ENCODE results near the gene SLC25A48. TPM values are rescaled to one million over a fixed set of nuclear protein-coding genes. Genes with fewer than 3 reads are reported as not detected.

SLC25A48 gene
- total RNA-seq, 2 experiments from 2014 or later: not detected

DNA sequence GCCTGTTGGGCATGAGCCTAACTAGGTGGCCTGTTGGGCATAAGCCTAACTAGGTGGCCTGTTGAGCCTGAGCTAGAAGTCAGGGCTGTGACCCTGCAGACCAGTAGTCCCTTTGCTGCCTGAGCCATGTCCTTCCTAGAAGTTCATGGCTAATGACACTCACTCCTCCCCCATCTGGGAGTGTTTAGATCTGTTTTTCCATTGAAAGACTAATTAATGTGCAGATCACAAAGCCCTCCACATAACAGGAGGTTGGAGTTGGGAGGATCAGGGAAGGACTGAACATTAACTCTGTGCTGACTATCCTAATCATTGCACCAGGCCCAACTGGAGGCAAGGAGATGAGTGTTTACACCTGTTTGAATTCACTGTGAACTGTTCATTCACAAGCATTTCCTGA lies 27.6 kb downstream of the SLC25A48 start:
- ChIA-PET CTCF (no interaction called here), POLR2A (no interaction called here)
- intact Hi-C loops (cut with DNase I, micrococcal nuclease): no loop called here
- H3K4me3 Mint-ChIP-seq: no peak overlapping the region
- no peaks in the 10 kb centered on the region for H3K9me3 Mint-ChIP-seq (ENCODE audit: low read depth)
- no peak overlapping the region for H3K27ac Mint-ChIP-seq
- H3K4me1 Mint-ChIP-seq: no peaks in the 10 kb centered on the region
- no peaks in the 10 kb centered on the region for H3K36me3 Mint-ChIP-seq (ENCODE audit: low read depth)
- no peak for DNase-seq
- ATAC-seq: no peak
- peaks cover 7% of the 10 kb centered on the region for H3K27me3 Mint-ChIP-seq

DNA sequence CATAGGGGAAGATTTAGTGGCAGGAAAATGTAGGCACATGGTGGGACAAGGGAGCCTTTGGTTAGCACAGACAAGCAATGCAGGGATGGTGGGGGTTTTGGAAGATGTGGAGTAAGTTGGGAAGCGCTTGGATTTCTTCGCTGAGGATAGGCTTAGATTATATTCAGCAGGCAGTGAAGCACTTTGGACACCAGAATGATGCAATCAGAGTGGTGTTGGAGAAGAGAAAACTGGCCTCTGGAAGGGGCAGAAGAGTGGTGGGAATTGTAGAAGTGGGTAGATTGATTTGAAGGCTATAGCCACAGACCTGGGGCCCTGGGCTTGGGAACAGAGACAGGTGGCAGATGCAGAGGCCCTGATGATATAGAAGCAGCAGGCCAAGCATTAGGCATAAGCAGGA lies 28.3 kb downstream of the SLC25A48 start:
- POLR2A ChIA-PET: no interaction called here

DNA sequence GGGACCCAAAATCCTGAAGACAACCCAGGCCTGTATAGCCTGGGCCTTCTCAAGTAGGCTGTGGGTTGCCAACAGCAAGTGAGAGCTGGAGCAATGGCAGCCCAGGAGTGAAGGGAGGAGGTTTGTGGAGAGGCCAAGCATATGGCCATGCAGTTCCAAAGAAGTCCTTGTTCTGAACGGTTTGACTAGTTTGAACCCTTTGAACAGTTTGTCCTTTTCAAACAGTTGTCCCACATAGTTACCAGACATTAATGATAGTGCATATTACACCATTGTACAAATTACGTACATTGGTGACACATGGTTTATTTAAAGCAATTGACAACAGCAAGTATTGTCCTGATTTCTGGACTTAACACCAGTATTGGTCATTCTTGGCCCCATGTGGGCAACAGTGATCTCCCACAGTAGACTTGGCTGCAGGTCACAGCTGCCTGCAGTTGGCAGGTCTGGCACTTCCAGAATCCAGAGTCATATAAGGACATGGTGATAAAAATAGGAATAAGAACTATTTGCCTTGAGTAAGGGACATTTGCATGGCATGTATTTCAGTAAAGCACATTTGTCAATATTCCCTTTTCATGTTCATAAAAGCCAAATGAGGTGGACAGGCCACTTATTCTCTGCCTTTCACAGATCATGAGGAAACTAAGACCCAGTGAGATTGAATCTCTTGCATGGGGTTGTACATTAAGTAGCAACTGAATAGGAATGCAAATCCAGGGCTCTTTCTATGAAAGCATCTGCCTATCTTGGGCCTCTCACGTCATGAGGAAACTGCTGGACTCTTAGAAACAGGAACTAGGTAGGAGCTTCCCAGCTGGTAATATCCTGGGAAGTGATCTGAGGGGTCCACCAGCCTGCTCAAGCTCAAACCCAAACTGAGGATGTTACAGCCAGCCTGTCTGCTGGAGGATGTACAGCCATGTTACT lies 30.3 kb downstream of the SLC25A48 start:
- Mint-ChIP-seq H3K9me3 (ENCODE audit: low read depth) (no peaks in the 10 kb centered on the region), H3K4me1 (no peaks in the 10 kb centered on the region), H3K4me3 (no peak overlapping the region), H3K36me3 (ENCODE audit: low read depth) (no peaks in the 10 kb centered on the region), H3K27ac (no peak overlapping the region), H3K27me3 (peaks cover 8% of the 10 kb centered on the region)
- CTCF ChIA-PET: no interaction called here
- DNase-seq (no peak), ATAC-seq (no peak)
- POLR2A ChIA-PET: interaction anchor here (0.6 kb wide), 1 partner anchor 334 kb away, joined by 4 read pairs; no protein-coding TSS in a partner anchor
- intact Hi-C loops (cut with DNase I, micrococcal nuclease): no loop called here

More for the DNA sequence above, 28.3 kb downstream of the SLC25A48 start:
- ATAC-seq (no peak), DNase-seq (no peak)
- CTCF ChIA-PET: no interaction called here
- Mint-ChIP-seq H3K27me3 (peaks cover 9% of the 10 kb centered on the region), H3K4me3 (no peak overlapping the region), H3K36me3 (ENCODE audit: low read depth) (no peaks in the 10 kb centered on the region), H3K4me1 (no peaks in the 10 kb centered on the region), H3K9me3 (ENCODE audit: low read depth) (no peaks in the 10 kb centered on the region), H3K27ac (no peak overlapping the region)
- intact Hi-C loops (cut with DNase I, micrococcal nuclease): no loop called here

DNA sequence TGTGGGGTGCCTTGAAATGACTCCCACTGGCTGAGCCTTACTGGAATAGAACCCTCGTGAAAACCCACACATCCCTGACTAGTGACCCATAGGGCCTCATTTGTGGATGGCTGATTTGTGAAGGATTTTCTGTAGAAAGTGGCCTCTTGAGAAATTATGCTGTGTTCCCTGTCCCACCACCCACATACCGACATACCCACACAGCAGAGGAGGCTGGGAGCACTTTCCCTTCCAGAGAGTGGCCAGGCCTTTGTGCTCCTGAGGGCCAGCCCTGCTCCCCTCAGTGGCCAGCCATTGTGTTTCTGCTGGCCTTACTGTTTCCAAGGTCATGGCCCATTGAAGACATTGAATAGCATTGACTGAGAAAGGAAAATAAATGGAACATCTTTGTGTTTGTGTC lies 31.6 kb downstream of the SLC25A48 start:
- Mint-ChIP-seq H3K4me3 (no peak overlapping the region), H3K27me3 (peaks cover 8% of the 10 kb centered on the region), H3K4me1 (no peaks in the 10 kb centered on the region), H3K9me3 (ENCODE audit: low read depth) (no peaks in the 10 kb centered on the region), H3K36me3 (ENCODE audit: low read depth) (no peaks in the 10 kb centered on the region), H3K27ac (no peak overlapping the region)
- ATAC-seq (no peak), DNase-seq (no peak)
- intact Hi-C loops (cut with DNase I, micrococcal nuclease): no loop called here
- POLR2A ChIA-PET: no interaction called here
- CTCF ChIA-PET: interaction anchor here (1.2 kb wide), 1 partner anchor 12 kb away, joined by 3 read pairs; no protein-coding TSS in a partner anchor

DNA sequence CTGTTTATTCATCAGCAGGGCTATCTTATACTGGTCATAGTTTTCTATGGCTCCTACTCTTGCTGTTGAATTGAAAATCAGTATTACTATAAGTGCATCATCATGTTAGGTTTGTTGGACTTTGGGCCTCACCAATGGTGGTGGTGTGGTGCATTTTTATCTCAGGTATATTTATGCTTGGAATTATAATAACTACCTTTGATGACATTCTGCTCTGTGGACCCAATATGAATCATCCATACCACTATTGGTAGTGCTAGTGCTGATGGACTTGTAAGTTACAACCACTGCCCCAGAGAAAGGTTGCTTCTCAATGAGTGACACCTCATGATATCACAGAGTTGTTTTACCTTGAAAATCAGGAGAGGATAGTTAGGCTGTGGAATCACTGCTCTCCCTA lies 33.1 kb downstream of the SLC25A48 start:
- CTCF ChIA-PET: no interaction called here
- intact Hi-C loops (cut with DNase I, micrococcal nuclease): no loop called here
- no peak overlapping the region for H3K27ac Mint-ChIP-seq
- ATAC-seq: no peak
- H3K27me3 Mint-ChIP-seq: peaks cover 8% of the 10 kb centered on the region
- no peaks in the 10 kb centered on the region for H3K4me1 Mint-ChIP-seq
- H3K36me3 Mint-ChIP-seq (ENCODE audit: low read depth): no peaks in the 10 kb centered on the region
- POLR2A ChIA-PET: no interaction called here
- H3K4me3 Mint-ChIP-seq: no peak overlapping the region
- DNase-seq: no peak
- no peaks in the 10 kb centered on the region for H3K9me3 Mint-ChIP-seq (ENCODE audit: low read depth)

DNA sequence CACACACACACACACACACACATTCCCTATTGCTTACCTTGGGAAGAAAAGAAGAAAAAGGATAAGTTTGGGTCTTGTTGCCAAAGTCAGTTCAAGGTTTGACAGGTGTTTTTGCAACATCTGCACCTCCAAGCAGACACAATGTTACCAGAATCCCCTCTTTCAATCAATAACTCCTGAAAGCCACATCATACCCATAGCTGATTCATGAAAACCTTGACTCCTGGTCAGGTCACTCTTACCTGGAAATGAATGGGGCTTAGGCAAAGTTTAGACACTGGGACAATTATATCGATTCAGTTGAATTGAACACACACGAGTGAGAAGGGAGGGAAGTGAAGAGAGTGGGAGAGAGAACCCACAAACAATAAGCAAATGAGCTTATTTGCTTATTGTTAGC lies 34.2 kb downstream of the SLC25A48 start:
- no peak overlapping the region for H3K27ac Mint-ChIP-seq
- no peaks in the 10 kb centered on the region for H3K36me3 Mint-ChIP-seq (ENCODE audit: low read depth)
- POLR2A ChIA-PET: interaction anchor here (0.5 kb wide), 1 partner anchor 444 kb away, joined by 3 read pairs; no protein-coding TSS in a partner anchor
- CTCF ChIA-PET: interaction anchor here (0.5 kb wide), 1 partner anchor 105 kb away, joined by 3 read pairs; no protein-coding TSS in a partner anchor
- H3K9me3 Mint-ChIP-seq (ENCODE audit: low read depth): no peaks in the 10 kb centered on the region
- intact Hi-C loops (cut with DNase I, micrococcal nuclease): no loop called here
- peaks cover 7% of the 10 kb centered on the region for H3K27me3 Mint-ChIP-seq
- DNase-seq: no peak
- H3K4me1 Mint-ChIP-seq: no peaks in the 10 kb centered on the region
- H3K4me3 Mint-ChIP-seq: no peak overlapping the region
- no peak for ATAC-seq

DNA sequence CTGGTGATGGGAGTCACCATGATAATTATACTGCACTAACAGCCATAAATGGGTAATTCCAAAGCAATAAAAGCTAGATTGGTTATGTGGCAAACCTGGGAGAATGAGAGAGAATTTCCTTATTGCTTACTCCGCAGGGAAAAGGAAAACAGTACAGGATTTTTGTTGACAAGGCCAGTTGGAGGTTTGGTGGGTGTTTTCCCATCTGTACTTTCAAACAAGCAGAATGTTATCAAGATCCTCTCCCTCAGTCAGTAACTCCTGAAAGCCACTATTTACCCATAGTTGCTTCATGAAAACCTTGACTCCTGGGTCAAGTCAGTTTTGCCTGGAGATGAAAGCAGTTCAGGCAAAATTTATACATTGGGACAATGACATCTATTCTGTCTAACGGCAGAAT lies 34.8 kb downstream of the SLC25A48 start:
- Mint-ChIP-seq H3K4me3 (no peak overlapping the region), H3K36me3 (ENCODE audit: low read depth) (no peaks in the 10 kb centered on the region), H3K4me1 (no peaks in the 10 kb centered on the region), H3K27me3 (peaks cover 4% of the 10 kb centered on the region), H3K27ac (no peak overlapping the region), H3K9me3 (ENCODE audit: low read depth) (no peaks in the 10 kb centered on the region)
- POLR2A ChIA-PET: no interaction called here
- CTCF ChIA-PET: interaction anchor here (0.6 kb wide), 1 partner anchor 129 kb away, joined by 3 read pairs; no protein-coding TSS in a partner anchor
- DNase-seq (no peak), ATAC-seq (no peak)
- intact Hi-C loops (cut with DNase I, micrococcal nuclease): no loop called here

DNA sequence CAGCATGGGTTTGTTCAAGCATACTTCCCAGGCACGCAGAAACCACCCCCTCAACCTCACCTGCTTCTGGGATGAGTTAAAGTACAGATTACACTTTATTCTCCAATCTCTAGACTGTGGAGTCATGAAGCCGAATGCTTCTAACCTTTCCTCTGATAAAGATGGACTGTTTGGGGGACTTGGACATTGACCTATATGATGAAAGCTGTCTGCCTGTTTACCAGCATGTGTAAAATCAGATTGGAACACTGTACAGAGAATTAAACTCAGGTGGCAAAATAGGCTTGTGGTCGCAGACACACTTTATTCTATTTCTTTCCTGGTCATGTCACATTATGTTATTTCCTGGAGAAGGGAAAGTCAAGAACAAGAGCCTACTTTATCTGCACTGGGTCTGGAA lies 35.5 kb downstream of the SLC25A48 start:
- Mint-ChIP-seq H3K27me3 (peaks cover 3% of the 10 kb centered on the region), H3K27ac (no peak overlapping the region), H3K4me3 (no peak overlapping the region), H3K36me3 (ENCODE audit: low read depth) (no peaks in the 10 kb centered on the region), H3K9me3 (ENCODE audit: low read depth) (no peaks in the 10 kb centered on the region), H3K4me1 (no peaks in the 10 kb centered on the region)
- DNase-seq: no peak
- ChIA-PET POLR2A (no interaction called here), CTCF (no interaction called here)
- intact Hi-C loops (cut with DNase I, micrococcal nuclease): no loop called here
- ATAC-seq: no peak

DNA sequence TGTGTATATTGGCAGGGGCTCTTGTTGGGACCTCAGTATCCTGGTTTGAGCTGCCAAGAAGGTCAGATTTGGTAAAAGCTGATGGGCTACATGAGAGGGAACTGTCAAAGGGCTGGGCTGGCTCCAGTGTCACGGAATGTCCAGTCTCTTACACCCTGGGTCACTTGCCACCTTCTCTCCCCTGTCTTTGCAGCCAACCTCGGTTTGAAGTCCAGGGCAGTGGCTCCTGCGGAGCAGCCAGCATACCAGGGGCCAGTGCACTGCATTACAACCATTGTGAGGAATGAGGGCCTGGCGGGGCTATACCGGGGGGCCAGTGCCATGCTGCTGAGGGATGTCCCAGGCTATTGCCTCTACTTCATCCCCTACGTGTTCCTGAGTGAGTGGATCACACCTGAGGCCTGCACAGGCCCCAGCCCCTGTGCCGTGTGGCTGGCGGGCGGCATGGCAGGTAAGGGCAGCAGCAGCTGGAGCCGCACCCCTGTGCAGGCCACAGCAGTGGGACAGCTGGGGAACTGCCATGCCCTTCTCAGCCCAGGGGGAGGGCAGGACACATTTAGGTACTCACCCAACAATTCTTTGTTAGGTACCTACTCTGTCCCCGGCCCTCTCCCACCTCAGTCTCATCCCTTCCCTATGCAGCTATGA lies 36.9 kb downstream of the SLC25A48 start:
- DNase-seq (no peak), ATAC-seq (no peak)
- ChIA-PET POLR2A (no interaction called here), CTCF (no interaction called here)
- Mint-ChIP-seq H3K4me1 (no peaks in the 10 kb centered on the region), H3K4me3 (no peak overlapping the region), H3K36me3 (ENCODE audit: low read depth) (no peaks in the 10 kb centered on the region), H3K27ac (no peak overlapping the region), H3K27me3 (peaks cover 3% of the 10 kb centered on the region), H3K9me3 (ENCODE audit: low read depth) (no peaks in the 10 kb centered on the region)
- intact Hi-C loops (cut with DNase I, micrococcal nuclease): no loop called here

DNA sequence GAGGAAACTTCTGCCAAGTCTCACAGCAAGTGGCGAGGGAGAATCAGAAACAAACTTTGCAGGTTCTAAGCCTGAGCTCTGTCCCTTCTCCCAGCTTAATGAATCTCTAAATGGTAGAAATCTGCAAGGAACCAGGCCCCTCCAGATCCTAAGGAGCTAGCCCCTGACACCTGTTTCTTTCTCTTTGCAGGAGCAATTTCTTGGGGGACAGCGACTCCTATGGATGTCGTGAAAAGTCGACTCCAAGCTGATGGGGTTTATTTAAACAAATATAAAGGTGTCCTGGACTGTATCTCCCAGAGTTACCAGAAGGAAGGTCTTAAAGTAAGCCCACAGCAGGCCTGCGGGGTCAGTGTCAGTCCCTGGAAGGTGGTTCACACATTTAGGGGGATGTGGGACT lies 39.4 kb downstream of the SLC25A48 start:
- ATAC-seq (no peak), DNase-seq (no peak)
- no peaks in the 10 kb centered on the region for H3K4me1 Mint-ChIP-seq
- H3K9me3 Mint-ChIP-seq (ENCODE audit: low read depth): no peaks in the 10 kb centered on the region
- ChIA-PET CTCF (no interaction called here), POLR2A (no interaction called here)
- peaks cover 4% of the 10 kb centered on the region for H3K27me3 Mint-ChIP-seq
- intact Hi-C loops (cut with DNase I, micrococcal nuclease): no loop called here
- no peak overlapping the region for H3K4me3 Mint-ChIP-seq
- no peaks in the 10 kb centered on the region for H3K36me3 Mint-ChIP-seq (ENCODE audit: low read depth)
- H3K27ac Mint-ChIP-seq: no peak overlapping the region

DNA sequence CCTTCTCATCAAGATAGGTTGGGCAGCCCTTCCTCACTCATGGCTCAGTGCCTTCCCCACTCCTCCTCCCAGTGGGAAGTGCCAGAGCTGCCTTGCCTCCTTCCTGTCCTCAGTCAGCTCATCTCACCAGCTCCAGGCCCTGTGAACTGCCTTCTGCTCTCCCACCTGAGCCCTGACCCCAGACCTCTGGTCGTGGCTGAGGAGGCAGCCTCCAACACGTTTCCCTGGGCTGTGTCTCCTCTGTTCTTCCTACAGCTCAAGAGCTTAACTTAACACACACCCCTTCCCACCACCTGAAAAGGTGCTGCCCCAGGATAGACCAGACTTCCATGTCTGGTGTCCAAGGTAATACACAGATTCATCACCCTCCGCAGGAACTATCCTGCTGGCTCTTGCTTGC lies 40.0 kb downstream of the SLC25A48 start:
- Mint-ChIP-seq H3K4me1 (no peaks in the 10 kb centered on the region), H3K27me3 (peaks cover 7% of the 10 kb centered on the region), H3K4me3 (no peak overlapping the region), H3K27ac (no peak overlapping the region), H3K36me3 (ENCODE audit: low read depth) (no peaks in the 10 kb centered on the region), H3K9me3 (ENCODE audit: low read depth) (no peaks in the 10 kb centered on the region)
- intact Hi-C loops (cut with DNase I, micrococcal nuclease): no loop called here
- ATAC-seq (no peak), DNase-seq (no peak)
- POLR2A ChIA-PET: no interaction called here
- CTCF ChIA-PET: no interaction called here

DNA sequence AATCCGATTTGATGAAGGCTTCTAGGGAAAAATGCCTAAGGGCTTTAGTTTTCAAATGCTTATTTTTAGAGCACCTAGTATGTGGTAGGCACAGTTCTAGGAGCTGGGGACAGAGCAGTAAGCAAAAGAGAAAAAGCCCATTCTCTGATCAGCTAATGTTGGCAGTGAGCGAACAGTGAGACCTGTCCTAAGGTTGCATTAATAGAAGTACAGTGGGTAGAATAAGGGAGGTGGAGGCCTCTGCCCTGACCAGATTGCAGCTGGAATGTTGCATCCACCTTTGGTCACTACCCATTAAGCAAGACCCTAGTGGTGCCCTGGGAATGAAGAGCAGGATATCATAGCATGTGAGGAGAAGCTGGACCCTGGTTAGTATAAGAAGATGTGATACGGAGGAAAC lies 41.1 kb downstream of the SLC25A48 start:
- Mint-ChIP-seq H3K4me1 (no peaks in the 10 kb centered on the region), H3K4me3 (no peak overlapping the region), H3K9me3 (ENCODE audit: low read depth) (no peaks in the 10 kb centered on the region), H3K27me3 (peaks cover 12% of the 10 kb centered on the region), H3K36me3 (ENCODE audit: low read depth) (no peaks in the 10 kb centered on the region), H3K27ac (no peak overlapping the region)
- no peak for DNase-seq
- ChIA-PET POLR2A (interaction anchor here (0.6 to 0.7 kb wide), 2 partner anchors 11 to 20 kb away, joined by 3 to 5 read pairs; partner anchors contain the start of gene IL9), CTCF (interaction anchor here (0.8 to 1.3 kb wide), 2 partner anchors 208 to 310 kb away, joined by 3 read pairs; no protein-coding TSS in a partner anchor)
- no peak for ATAC-seq
- intact Hi-C loops (cut with DNase I, micrococcal nuclease): no loop called here
